NOMO-1 treated with dmso at 0.1 percent for 144 hours (cell line): ENCODE results near the gene ACTRT2.

ENCODE experiments used
- DNase-seq: peaks from one replicate; lab custom pipeline; 2025; ENCODE audit not compliant: unreplicated experiment; lab: John Stamatoyannopoulos, UW

The ACTRT2 gene

GRCh38 chr1:3031401-3032221, 10.3 kb downstream of the ACTRT2 start:
- no peak for DNase-seq

GRCh38 chr1:3032371-3033039, 11.2 kb downstream of the ACTRT2 start:
- DNase-seq = no peak

GRCh38 chr1:3033040-3033789, 11.9 kb downstream of the ACTRT2 start:
- DNase-seq = no peak

GRCh38 chr1:3033790-3034090, 12.5 kb downstream of the ACTRT2 start:
- no peak for DNase-seq

GRCh38 chr1:3034162-3034561, 12.9 kb downstream of the ACTRT2 start:
- no peak for DNase-seq

- DNase-seq = no peak
Observed at GRCh38 chr1:3034728-3035562, 13.7 kb downstream of the ACTRT2 start.

- no peak for DNase-seq
Observed at GRCh38 chr1:3035563-3036446, 14.5 kb downstream of the ACTRT2 start.

GRCh38 chr1:3036447-3037280, 15.4 kb downstream of the ACTRT2 start:
- DNase-seq = no peak

GRCh38 chr1:3037281-3038040, 16.2 kb downstream of the ACTRT2 start:
- DNase-seq = no peak

- DNase-seq = no peak
Observed at GRCh38 chr1:3038113-3038551, 16.9 kb downstream of the ACTRT2 start.

GRCh38 chr1:3038571-3039181, 17.4 kb downstream of the ACTRT2 start:
- DNase-seq = no peak

- no peak for DNase-seq
Observed at GRCh38 chr1:3040004-3040403, 18.7 kb downstream of the ACTRT2 start.

- DNase-seq = no peak
Observed at GRCh38 chr1:3042481-3042880, 21.2 kb downstream of the ACTRT2 start.

- DNase-seq = no peak
Observed at GRCh38 chr1:3049164-3049563, 27.9 kb downstream of the ACTRT2 start.

GRCh38 chr1:3049905-3050304, 28.6 kb downstream of the ACTRT2 start:
- no peak for DNase-seq

GRCh38 chr1:3050603-3051002, 29.3 kb downstream of the ACTRT2 start:
- DNase-seq = no peak

GRCh38 chr1:3051270-3052268, 30.3 kb downstream of the ACTRT2 start:
- DNase-seq = no peak
